Fibroblast of lung (primary cell): ENCODE measurements around the gene MRGPRF.

Experiments
- EZH2 ChIP-seq: IDR thresholded peaks from 2 replicates; pipeline ENCODE4 v1.5.1; 2012; ENCODE audit warnings: low read length, control low read depth, mild to moderate bottlenecking; ENCODE audit errors: missing control alignments
- TF ChIP-seq, protein P1 (sequence below), 2 donors: IDR thresholded peaks in 1 of 2; conservative IDR thresholded peaks in 1 of 2; 1 replicate in 1 of 2; 2 replicates in 1 of 2; pipeline ENCODE4 v1.5.1; 2011 to 2012; ENCODE audit warnings: low read length in 2 of 2, control low read depth in 1 of 2, inconsistent platforms in 1 of 2, low read depth in 1 of 2, mild to moderate bottlenecking in 1 of 2

DNA sequence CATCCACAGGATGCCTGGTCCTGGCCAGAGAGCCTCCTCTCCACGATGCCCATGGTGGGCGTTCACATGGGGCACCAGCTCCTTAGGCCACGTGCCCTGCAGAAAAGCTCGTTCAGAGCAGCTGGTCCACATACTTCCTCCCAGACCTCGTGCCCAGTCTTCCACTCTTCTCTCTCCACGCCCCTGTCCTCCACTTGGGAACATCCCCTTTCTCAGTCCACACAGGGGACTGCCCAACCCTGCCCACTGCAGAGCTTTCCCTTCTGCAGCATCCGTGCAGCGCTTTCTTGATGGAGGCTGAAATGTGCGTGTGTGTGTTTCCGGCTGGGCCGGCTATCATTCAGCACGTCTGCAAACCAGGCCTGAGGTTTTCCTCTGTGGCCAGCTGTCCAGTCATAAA lies 46.9 kb upstream of the MRGPRF start:
- TF ChIP-seq, protein P1, sequence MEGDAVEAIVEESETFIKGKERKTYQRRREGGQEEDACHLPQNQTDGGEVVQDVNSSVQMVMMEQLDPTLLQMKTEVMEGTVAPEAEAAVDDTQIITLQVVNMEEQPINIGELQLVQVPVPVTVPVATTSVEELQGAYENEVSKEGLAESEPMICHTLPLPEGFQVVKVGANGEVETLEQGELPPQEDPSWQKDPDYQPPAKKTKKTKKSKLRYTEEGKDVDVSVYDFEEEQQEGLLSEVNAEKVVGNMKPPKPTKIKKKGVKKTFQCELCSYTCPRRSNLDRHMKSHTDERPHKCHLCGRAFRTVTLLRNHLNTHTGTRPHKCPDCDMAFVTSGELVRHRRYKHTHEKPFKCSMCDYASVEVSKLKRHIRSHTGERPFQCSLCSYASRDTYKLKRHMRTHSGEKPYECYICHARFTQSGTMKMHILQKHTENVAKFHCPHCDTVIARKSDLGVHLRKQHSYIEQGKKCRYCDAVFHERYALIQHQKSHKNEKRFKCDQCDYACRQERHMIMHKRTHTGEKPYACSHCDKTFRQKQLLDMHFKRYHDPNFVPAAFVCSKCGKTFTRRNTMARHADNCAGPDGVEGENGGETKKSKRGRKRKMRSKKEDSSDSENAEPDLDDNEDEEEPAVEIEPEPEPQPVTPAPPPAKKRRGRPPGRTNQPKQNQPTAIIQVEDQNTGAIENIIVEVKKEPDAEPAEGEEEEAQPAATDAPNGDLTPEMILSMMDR (conservative IDR thresholded peaks at IDR 0.05 in 1 of 2, IDR thresholded peaks at IDR 0.05 in 1 of 2; ENCODE audit: low read depth in 1 of 2, low read length in 2 of 2) = no peak
- no peak for TF ChIP-seq EZH2
